SKM-1 (cell line): Measurements from ENCODE around the gene CYB5D1.
A peak's percentile ranks its signal among the peaks of the same experiment; 100 is the strongest.
"Not testable (repeated sequence)": the region's sequence is repeated elsewhere in the genome, so short reads cannot be mapped to it uniquely, and the experiment has no call there.

Experiments used
- DNase-seq: peaks from one replicate; lab custom pipeline; 2025; ENCODE audit not compliant: unreplicated experiment; lab: John Stamatoyannopoulos, UW

Gene CYB5D1

DNA sequence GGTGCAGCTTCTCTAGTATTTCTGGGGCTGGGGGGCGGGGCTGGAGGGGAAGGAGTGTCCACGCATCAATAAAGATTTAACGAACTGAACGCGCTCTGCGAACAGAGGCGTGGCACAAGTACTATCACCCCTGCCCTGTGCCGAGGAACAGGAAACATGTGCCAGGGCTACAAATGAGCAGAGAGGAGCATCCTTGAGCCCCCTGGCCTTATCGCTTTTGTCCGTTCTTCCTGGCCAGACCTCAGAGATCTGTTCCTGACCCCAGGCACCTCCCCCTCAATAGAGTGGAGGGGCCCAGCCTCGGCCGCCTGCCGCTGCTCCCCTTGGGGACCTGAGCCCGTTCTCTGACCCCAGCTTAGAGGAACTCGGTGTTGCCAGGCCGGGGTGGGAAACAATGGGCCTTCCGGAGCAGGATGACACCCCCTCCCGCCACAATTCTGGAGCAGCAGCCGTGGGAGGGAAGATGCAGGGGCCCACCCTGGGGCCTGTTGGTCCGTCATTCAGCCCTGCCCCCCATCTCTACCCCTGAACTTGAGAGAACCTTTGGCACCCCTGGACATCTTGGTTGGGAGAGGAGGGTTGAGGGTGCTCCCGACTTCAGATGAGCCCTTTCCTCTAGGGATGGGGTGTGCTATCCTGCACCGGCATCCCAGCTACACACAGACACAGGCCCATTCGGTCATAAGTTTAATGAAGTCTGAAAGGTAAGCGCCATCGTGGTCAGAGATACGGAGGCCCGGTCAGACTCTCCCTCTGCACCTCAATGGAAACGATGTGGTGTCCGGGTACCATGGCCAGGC is 1.6 kb upstream of the CYB5D1 start:
- DNase-seq, result no peak

DNA sequence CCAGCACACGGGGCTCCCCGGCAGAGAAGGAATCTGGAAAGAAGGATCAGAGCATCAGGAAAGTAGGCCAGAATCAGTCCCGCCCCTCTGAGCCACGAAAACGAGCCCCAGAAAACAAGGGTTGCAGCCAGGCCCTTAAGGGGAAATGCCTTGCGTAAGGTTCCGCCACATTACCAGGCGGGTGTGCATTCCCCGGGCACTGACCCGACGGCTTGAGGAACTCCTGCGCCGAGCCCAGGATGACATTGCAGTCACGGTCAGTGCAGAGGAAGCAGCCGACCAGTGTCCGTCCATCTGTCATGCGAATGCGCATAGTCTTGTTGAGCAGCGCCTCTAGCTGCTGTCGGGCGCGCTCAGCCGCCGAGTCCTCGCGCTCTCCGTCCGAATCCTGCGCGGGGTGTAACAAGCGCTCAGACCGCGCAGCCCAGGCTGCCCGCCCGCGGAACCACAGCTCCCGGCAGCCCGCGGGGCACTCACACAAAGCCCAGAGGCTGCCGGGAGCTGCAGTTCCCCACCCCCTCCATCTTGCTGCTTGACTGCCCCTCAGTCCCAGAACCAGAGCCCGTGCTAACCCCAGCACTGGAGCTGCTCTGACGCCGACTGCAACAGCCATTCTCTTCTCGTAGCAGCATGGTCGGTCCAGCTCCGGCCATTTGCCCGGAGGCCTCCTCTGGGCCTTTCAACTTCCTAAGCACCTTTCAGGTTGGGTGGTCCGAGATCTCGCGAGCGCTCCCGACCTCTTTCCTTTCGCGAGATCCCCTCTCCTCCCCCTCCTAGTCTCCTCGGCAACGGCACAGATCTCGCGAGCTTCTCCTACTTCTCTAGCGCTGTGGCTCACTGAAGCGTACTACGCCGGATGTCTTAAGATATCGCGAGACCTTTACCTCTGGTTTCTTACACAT is 741 bp upstream of the CYB5D1 start, which contains the start of gene NAA38:
Gene NAA38 (minus strand): TSS at position 749 of the 902 bp plus-strand sequence. CDS start 96 bp downstream, at position 653.
- peak; percentile 80 for DNase-seq

DNA sequence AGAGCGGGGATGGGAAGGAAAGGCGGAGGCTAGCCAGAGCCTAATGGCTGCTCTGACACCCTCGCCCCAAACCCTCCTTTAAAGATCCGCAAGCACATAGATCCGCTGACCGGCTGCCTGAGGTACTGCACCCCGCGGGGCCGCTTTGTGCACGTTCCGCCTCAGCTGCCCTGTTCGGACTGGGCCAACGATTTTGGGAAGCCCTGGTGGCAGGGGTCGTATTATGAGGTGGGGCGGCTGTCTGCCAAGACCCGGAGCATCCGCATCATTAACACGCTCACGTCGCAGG is 663 bp downstream of the CYB5D1 start:
- DNase-seq, result no peak

DNA sequence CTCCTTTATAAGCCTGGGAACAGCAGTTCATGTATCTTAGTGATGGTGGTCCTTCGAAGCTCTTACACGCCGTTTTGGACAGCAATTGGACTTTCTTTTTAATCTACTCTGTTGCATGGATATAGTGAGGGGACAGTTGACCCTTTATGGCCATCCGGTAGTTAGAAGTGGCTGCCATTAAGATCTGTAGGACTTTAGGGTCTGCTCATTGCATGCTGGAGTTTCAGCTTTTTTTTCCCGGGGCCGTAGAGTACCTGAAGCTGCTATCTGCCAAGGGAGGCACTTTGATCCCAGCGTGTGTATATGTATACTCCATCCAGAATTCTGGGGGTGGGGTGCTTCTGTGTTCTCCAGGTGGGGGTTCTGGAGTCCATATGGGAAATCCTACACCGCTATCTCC is 1.2 kb downstream of the CYB5D1 start:
- DNase-seq, result no peak

DNA sequence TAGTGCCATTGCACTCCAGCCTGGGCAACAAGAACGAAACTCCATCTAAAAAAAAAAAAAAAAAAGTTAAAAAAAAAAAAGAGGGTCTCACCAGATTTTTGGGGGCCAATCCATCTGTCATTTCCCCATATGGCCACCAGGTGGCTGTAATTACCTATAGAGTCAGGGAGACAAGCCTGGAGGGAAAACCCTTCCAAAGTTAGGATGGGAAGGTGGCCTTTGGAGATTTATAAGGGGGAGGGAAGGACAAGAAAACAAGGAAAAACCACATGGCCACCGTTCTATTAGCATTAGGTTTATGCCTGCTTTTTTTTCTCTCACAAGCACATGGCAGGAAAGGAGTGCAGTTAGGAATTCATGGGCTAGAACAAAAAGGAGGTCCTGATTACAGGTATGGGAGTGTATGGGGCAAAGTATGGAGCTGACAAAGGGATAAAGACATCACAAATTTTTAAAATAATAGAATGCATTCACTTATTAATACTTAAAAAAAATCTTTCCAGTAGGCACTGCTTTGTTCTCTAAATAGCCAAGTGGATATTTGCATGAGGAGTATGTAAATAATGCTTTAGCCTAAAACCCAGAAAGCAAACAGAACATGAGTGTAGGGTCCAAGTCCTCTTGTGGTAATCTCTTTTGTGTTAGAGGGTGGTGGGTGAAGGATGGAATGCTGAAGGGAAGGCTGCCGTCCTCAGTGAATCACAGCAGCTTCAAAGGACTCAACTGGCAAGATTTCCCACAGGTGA is 5.1 kb downstream of the CYB5D1 start:
- no peak for DNase-seq

DNA sequence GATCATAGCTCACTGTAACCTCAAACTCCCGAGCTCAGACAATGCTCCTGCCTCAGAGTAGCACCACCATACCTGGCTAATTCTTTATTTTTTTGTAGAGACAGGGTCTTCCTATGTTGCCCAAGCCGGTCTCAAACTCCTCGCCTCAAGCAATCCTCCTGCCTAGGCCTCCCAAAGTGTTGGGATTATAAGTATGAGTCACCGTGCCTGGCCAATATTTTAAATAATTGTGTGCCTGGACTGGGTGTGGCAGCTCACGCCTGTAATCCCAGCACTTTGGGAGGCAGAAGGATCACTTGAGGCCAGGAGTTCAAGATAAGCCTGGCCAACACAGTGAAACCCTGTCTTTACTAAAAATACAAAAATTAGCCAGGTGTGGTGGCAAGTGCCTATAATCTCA is 6.6 kb downstream of the CYB5D1 start:
- DNase-seq, result not testable (repeated sequence)

DNA sequence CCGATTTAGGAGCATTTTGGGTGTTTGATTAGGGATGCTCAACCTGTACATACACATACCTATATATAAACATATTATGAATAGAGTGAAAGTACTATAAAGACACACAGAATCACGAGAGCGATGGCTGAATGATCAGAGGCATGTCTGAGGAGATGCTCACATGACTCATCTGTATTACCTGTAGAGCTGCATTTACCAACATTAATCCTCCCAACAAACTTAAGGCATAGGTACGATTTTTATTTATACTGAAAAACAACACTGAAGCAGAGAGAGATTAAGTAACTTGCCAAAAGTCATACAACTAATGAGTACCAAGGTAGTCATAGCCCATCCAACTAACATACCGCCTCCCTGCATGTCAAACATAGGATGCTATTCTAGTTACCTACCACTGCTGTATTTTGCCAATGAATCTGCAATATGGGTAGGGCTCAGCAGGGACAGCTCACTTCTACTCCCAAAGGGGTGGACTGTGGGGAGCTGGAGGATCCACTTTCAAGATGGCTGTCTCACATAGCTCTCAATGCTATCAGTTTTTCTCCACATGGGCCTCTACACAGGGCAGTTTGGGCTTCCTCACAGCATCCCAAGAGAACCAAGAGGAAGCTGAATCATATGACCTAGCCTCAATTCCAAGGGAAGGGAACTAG is 7.3 kb downstream of the CYB5D1 start:
- no peak for DNase-seq

DNA sequence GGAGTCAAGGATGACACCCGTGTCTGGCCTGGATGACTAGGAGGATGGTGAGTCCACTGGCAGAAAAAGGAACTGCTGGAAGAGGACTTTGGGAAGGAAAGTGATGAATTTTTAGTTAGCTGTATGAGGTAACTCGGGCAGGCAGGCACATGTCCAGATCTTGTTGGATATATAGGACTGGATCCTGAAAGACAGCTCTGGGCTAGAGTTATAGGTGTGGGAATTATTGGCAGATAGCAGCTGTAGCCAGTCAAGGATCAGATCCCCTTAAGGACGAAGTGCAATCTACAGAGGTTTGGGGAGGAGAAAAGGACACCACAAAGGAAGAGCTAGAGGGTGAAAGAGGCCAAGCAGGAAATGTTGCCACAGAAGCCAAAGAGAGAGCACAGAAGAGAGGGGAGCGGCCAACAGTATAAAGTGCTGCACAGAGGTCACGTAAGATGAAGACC is 10.1 kb downstream of the CYB5D1 start:
- no peak for DNase-seq

DNA sequence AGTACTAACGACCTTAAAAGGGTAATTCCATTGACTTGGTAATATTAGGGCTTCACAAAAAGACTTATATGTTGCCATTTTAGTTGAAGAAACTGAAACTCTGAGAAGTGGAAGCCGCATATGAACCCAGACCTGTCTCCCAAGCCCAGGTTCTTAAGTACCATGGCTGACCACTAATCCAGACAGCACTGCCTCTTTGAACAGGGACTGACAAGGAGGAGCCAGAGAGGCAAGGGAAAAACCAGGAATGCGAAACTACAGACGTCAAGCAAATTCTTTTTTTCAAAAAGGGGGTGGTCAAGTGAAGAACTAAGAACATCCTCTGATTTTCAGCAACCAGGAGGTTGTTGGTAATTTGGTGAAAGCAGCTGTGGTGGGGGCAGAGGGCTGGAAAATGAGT is 15.2 kb downstream of the CYB5D1 start:
- DNase-seq, result no peak

DNA sequence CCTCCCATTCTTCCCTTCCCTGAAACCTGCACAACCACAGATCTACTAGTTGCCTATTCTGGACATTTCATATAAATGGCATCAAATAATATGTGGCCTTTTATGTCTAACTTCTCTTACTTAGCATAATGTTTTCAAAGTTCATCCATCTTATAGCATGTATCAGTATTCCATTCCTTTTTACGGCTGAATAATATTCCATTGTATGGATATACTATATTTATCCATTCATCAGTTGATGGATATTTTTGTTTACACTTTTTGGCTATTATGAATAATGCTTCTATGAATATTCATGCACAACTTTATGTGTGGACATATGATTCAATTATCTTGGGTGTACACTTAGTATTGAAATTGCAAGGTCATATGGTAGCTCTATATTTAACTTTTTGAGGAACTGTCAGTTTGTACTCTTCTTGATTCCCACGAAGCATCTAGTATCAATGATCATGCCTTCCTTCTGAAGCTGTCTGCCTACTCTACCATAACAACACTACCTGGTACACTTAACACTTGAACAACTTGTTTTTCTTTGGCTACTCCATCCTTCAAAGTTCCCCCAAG is 18.1 kb downstream of the CYB5D1 start:
- DNase-seq, result no peak

DNA sequence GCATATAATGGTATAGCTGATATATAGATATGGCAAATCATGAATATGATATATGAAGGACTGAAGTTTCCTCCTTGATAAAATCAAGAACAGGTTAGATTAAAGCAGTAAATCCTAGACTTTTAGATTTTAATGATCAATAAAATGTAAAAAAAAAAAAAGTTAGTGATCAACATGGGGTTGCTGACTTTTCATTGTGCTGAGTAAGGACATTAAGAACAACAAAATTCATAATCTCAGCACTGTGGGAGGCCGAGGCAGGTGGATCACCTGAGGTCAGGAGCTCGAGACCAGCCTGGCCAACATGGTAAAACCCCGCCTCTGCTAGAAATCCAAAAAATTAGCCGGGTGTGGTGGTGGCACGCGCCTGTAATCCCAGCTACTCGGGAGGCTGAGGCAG is 20.4 kb downstream of the CYB5D1 start:
- no peak for DNase-seq

DNA sequence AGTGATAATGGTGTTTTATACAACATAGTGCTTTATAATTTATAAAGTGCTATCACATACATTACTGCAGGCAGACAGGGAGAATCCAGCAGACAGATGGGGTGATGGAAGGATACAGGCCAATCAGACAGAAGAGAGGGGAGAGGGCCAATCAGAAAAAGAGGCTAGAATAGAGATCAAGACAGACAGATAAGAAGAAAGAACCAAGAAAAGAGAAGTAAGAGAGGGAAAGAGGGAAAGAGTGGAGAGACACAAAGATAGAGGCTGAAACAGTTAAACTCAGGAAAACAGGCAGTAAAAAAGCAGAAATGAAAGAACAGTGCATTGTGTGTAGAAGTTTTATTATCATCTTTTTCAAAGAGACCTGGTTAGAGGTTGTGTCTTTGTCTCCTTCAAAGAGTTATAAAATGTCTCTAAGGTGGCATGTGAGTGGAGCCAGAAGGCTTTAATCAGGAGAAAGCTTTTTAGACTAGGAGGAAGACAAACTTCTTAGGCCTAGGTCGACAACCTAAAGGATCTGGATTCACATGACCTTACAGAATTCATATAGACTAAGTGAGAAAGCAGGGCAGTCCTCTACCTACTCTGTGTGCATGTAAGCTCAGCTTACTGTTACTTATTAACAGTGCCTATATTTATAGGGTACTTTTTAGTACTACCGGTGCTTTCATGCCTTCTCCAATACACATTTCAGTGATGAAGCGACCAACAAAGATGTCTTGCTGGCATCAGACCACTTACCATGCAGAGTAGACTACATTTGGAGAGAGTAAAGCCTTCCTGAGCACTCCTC is 22.5 kb downstream of the CYB5D1 start:
- DNase-seq, result no peak

DNA sequence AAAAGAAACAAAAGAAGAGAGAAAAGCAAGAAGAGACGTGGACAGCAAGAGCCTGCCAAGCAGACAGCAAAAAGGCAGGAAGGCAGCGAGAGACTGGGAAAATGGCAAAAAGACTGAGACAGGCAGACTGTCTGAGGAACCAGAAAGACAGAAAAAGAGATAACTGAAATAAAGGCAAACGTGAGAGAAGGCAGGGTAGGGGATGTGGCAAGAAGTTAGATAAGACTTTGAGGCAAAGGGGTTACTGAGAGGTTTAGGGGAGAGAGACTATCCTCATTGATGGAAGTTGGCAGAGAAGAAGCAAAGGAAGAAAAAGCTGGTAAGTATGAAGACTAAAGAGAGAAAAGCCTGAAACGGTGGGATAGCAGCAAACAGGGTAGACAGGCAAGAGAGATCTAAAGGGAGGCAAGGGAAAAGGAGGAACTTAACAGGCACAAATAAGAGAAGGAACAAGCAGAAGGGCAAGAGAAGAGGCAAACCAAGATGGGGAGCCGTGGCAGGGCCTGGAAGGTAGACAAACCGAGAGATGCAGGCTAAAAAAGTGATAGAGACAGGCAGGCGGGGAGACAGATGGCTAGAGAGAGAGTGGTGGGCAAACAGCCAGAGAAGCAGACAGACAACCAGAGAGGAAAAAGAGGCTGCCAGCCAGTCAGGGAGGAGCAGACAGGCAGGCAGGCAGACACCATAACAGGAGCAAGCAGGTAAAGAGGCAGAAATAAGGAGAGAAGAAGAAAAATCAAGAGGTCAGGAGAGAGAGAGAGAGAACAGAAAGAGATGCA is 23.7 kb downstream of the CYB5D1 start:
- no peak for DNase-seq

DNA sequence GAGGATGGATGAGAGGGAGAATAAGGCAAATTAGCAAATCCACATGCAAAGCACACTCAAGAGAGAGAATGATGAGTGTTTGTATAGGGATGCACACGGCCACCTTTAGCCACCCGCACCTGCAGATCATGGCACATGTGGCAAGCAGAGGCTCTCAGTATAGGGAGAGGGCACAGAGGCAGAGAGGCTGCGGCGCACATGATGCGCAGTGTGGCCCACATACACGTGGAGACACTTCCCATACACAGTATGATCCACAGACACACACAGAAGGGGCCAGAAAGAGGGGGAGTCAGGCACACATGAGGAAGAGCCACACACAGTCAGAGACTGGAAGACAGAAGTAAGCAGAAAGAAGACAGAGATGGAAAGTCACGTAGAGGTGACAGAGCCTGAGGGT is 24.3 kb downstream of the CYB5D1 start:
- no peak for DNase-seq

DNA sequence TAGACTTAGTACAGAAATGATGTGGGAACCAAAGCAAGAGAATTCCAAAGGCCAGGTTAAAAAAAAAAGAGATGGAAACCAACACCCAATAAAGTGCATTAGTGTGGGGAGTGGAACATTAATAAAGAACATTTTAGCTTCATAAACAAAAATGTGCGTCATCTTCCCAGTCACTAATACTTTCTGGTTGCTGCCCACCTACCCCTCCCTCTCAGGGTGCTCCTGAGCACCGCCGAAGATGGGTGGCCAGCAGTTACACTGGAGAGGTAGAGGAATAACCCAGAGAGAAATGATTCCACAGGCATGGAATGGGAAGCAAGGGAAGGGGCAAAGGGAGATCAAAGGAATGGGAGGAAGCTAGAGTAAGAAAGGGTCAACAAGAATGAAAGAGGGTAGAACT is 24.8 kb downstream of the CYB5D1 start:
- no peak for DNase-seq

DNA sequence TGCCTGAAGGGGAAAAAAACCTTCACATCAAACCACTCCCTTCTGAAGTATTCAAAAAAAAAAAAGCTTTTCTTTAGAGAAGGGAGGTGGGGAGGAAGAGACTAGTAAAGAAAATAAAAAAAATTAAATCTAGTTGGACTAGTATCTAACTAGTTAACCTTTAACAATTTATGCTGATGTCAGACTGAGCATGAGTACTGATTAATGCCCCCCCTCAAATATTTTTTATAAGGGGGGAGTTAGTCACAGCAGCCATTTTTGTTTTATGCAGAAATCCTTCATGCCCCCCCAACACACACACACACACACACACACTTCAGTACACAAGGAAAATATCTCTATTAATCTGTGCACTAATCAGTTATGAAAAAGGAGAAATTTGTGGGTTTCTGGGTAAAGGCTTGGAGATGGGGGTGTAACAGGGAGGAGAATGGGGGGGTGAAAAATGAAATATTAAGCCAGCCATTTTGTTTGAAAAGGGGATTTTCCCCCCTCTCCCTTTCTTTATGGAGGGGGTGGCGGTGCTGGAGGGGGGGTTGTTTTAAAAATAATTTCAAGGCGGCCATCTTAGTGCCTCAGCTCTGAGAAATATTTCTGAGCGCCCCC is 26.1 kb downstream of the CYB5D1 start:
- DNase-seq, result no peak

DNA sequence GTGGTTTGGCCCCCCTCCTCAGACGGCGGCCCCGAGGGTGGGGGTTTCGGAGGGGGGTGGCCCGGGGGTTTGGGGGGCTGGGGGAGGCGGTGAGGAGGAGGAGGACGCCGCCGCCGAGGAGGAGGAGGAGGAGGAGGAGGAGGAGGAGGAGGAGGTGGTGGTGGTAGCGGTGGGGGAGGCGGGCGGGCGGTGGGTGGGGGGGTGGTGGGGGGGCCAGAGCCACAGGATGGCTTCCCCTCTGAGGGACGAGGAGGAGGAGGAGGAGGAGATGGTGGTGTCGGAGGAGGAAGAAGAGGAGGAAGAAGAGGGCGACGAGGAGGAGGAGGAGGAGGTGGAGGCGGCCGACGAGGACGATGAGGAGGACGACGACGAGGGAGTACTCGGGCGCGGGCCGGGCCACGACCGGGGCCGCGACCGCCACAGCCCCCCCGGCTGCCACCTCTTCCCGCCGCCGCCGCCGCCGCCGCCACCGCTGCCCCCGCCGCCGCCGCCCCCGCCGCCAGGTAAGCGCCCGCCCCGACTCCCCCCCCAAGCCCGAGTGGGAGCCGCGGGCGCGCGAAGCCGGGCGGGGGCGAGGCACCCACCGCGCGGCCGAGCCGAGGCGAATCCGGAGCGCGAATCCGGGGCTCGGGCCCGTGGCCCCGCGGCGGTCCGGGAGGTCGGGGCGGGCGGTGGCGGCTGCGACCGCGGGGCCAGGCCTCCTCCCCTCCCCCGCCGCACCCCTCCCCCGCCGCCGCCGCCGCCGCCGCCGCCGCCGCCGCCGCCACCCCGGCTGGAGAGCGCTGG is 27.0 kb downstream of the CYB5D1 start:
- no peak for DNase-seq
